ENCODE results near the gene NCAPG2. TPM values are rescaled to one million over a fixed set of nuclear protein-coding genes. Genes with fewer than 3 reads are reported as not detected.

The NCAPG2 gene
- total and polyA plus RNA-seq, 3 donors from 2014 or later, result 30.2 to 53.9 (median 34.0) TPM

- H3K4me1 ChIP-seq, result peaks cover 13% of the 10 kb centered on the region
- no peak overlapping the region for H3K4me3 ChIP-seq
- no peaks in the 10 kb centered on the region for H3K36me3 ChIP-seq (ENCODE audit: low read depth, missing control alignments)
- intact Hi-C loops (cut with DNase I; ENCODE audit: low total_unique reads), result no loop called here
- no peaks in the 10 kb centered on the region for H3K27me3 ChIP-seq
- no peak overlapping the region for H3K27ac ChIP-seq
- no peak for DNase-seq
- WGBS, 2 donors, result 55 to 64% methylated on average over 8 of the region's 8 CpGs
- no peak for TF ChIP-seq POLR2A (IDR thresholded peaks at IDR 0.05)
- TF ChIP-seq CTCF (IDR thresholded peaks at IDR 0.05), result no peak
- H3K9me3 ChIP-seq, result no peaks in the 10 kb centered on the region
Observed at GRCh38 chr7:158584407-158584806, 120.2 kb downstream of the NCAPG2 start.

DNA sequence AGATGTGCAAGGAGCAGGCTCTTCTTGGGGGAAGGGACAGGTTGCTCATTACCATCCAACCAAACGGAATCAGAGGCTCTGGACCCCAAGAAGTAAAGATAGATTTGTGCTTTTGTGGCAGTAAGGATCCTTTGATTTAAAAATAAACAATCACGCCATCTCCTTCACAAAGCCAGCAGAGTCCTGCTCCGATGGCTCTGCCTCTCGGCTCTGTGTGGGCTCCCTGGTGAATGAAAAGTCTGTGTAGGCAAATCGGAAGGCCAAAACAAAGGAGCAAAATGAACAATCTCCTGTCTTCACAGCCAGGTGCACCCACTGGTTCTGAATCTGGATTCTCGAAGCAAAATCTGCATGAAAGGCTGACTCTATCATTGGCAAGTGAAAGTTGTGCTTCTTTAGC is 120.8 kb downstream of the NCAPG2 start:
- Histone ChIP-seq H3K27me3 (no peaks in the 10 kb centered on the region), H3K27ac (no peak overlapping the region), H3K4me3 (no peak overlapping the region), H3K9me3 (no peaks in the 10 kb centered on the region), H3K4me1 (peaks cover 13% of the 10 kb centered on the region), H3K36me3 (ENCODE audit: low read depth, missing control alignments) (no peaks in the 10 kb centered on the region)
- TF ChIP-seq POLR2A (IDR thresholded peaks at IDR 0.05), result no peak
- no peak for TF ChIP-seq CTCF (IDR thresholded peaks at IDR 0.05)
- DNase-seq, result no peak
- intact Hi-C loops (cut with DNase I; ENCODE audit: low total_unique reads), result no loop called here
- 73 to 82% methylated on average over 6 of the region's 6 CpGs for WGBS, 2 donors

DNA sequence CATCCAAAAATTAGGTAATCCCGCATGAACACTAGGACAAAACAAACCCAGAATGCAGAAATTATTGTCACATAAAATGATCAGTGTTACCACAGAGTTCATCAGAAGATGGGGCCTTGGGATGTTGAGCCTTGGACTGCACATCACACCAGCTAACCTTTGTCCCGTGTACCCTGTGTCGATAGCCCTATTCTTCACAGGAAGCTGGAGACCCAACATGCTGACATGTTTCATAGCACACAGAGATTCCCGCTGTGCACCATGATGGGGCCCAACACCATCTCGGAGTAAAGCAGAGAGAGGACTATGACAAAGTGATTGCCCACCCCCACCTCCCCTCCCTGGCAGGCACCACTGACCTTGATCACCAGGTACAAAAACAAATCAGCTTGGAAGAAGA is 121.5 kb downstream of the NCAPG2 start:
- Histone ChIP-seq H3K4me1 (peaks cover 13% of the 10 kb centered on the region), H3K27ac (no peak overlapping the region), H3K9me3 (no peaks in the 10 kb centered on the region), H3K4me3 (no peak overlapping the region), H3K27me3 (no peaks in the 10 kb centered on the region), H3K36me3 (ENCODE audit: low read depth, missing control alignments) (no peaks in the 10 kb centered on the region)
- 87 to 98% methylated on average over 5 of the region's 5 CpGs for WGBS, 2 donors
- TF ChIP-seq CTCF (IDR thresholded peaks at IDR 0.05) (no peak), POLR2A (IDR thresholded peaks at IDR 0.05) (no peak)
- DNase-seq, result no peak
- intact Hi-C loops (cut with DNase I; ENCODE audit: low total_unique reads), result no loop called here

DNA sequence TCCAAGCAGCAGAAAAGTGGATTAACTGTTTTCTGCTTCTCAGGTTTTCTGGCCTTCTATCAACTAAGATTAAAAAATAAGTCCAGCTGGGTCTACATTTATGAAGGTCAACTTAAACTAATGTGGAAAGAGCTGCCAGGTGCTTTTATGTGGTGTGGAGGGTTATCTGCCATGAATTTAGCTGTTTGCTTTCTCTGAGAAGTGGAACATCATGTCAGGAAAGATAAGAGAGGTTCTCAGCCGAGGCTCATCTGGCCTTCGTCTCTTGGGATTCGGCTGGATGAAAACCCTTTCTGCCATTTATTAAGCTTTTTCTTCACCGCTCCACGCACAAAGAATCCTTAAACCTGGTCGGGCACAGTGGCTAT is 122.5 kb downstream of the NCAPG2 start:
- no peaks in the 10 kb centered on the region for H3K27me3 ChIP-seq
- no peaks in the 10 kb centered on the region for H3K36me3 ChIP-seq (ENCODE audit: low read depth, missing control alignments)
- 71 to 81% methylated on average over 6 of the region's 6 CpGs for WGBS, 2 donors
- TF ChIP-seq CTCF (IDR thresholded peaks at IDR 0.05) (no peak), POLR2A (IDR thresholded peaks at IDR 0.05) (no peak)
- no peak overlapping the region for H3K27ac ChIP-seq
- H3K4me1 ChIP-seq, result peaks cover 11% of the 10 kb centered on the region
- intact Hi-C loops (cut with DNase I; ENCODE audit: low total_unique reads), result no loop called here
- no peak overlapping the region for H3K4me3 ChIP-seq
- H3K9me3 ChIP-seq, result no peaks in the 10 kb centered on the region
- no peak for DNase-seq

- H3K27me3 ChIP-seq, result no peaks in the 10 kb centered on the region
- H3K9me3 ChIP-seq, result no peaks in the 10 kb centered on the region
- intact Hi-C loops (cut with DNase I; ENCODE audit: low total_unique reads), result no loop called here
- H3K4me1 ChIP-seq, result peaks cover 6% of the 10 kb centered on the region
- no peak overlapping the region for H3K4me3 ChIP-seq
- no peak for DNase-seq
- WGBS, 2 donors, result 74 to 81% methylated on average over 7 of the region's 7 CpGs
- TF ChIP-seq POLR2A (IDR thresholded peaks at IDR 0.05) (no peak), CTCF (IDR thresholded peaks at IDR 0.05) (no peak)
- H3K36me3 ChIP-seq (ENCODE audit: low read depth, missing control alignments), result no peaks in the 10 kb centered on the region
- H3K27ac ChIP-seq, result no peak overlapping the region
Observed at GRCh38 chr7:158581440-158582088, 123.0 kb downstream of the NCAPG2 start.
